Measurements from ENCODE around the gene NUMBL.
"Not testable (repeated sequence)": the region's sequence is repeated elsewhere in the genome, so short reads cannot be mapped to it uniquely, and the experiment has no call there.

NUMBL gene

DNA sequence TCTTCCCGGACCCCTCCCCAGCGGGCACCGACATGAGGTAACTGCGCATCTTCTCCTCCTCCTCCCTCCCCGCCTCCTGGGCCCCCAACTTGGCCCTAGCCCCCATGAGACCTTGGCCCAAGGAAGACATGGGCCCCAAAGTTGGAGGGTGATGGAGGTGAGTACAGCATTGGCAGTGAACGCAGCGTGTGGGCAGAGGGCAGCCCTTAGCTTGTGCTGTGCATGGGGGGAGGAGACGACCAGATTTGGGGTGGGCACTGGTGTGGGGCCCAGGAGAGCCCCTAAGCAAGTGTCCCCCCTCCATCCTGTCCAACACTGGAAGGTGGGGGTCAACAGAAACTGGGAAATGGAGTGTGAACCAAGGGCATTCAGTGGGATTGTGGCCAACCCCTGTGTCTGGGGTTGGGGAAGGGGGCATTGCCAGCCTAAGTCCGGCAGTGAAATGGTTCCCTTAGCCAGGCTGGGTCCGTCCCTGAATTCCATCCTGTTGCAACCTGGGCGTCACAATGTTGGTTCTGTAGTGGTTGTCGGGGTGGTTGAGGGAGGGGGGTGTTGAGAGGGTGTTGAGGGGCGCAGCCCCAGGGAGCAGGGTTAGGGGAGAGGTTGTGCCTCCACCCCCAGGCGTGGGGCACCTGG is 23.5 kb downstream of the NUMBL start:
- FAIRE-seq (no peak), DNase-seq (ENCODE audit: low spot score) (no peak)

DNA sequence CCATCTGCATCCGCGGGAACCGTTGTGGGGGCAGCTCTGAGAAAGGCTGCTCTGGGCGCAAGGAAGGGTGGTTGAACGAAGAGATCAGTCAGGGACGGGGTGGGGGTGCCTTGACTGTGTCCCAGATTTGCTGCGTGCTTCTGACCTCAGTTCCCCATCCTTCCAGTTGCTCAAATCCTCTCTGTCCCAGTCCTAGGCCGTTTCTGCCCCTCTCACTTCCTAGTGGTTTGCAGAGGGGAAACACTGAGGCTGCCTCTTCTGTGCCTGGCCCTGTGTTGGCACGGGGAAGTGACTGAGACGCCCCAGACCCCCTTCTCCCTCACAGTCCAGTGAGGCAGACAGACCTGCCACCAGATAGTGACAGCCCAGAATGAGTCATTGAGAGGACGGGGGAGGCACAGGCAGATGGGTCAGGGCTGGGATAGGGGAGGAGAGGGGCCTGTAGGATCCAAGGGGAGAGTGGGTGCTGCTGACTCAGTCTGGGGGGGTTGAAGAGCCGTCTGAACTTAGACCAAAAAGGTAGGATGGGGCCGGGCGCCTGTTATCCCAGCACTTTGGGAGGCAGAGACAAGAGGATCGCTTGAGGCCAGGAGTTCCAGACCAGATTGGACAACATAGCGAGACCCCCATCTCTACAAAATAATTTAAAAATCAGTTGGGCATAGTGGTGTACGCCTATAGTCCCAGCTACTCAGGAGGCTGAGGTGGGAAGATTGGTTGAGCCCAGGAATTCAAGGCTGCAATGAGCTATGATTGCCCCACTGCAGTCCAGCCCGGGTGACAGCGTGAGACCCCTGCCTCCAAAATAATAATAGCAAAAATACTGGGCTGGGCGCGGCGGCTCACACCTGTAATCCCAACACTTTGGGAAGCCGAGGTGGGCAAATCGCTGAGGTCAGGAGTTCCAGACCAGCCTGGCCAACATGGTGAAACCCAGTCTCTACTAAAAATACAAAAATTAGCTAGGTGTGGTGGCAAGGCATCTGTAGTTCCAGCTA is 26.5 kb downstream of the NUMBL start:
- DNase-seq (ENCODE audit: low spot score) (peak; percentile 42), FAIRE-seq (no peak)

DNA sequence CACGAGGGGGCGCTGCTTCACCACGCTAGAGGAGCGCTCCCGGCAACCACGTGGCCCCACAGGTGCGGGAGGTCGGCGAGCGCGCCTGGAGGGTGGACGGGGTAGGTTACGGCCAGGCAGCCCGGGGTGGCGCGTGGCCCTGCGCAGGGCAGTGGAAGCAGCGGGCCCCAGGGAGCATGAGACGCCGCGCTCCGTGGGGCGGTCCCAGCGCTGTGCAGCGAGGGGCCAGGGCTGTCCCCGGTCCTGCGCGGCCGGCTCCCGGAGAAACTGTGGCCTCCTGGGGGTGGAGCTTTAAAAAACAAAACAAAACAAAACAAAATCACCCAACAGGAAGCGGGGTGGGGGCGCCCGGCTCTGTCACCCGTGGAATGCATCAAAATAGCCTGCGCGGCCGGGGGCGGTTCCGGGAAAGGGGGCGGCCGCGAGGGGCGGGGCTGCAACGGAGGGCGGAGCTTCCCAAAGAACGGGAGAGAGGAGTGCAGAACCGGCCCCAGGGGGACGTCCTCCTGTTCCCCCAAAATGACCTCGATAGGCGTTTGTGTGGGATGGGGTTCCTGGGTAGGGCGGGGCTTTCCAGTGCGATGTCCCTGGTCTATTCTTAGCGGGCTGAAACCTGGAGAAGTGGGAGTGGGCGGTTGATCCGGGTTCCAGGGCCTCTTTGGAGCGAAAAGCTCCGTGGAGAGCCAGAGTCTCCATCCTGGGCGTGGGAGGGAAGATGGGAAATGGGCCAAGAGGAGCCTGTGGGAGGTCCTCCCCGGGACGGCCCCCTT is 27.3 kb downstream of the NUMBL start:
- DNase-seq (ENCODE audit: low spot score) (peak; percentile 45), FAIRE-seq (no peak)

DNA sequence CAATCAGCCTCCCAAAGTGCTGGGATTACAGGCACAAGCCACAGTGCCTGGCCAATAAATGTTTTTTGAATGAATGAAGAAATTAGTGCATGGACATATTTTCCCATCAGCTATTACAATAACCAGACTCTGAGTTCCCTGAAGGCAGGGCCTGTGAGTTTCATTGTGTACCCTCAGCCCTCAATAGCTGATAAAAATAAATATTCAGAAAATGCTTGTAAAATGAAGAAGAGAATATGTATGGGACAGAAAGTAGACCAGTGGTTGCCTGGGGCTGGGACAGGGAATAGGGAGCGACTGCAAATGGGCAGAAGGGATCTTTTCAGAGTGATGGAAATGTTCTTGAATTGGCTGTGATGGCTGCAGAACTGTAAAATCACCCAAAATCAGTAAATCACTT is 28.8 kb downstream of the NUMBL start:
- DNase-seq (ENCODE audit: low spot score) (no peak), FAIRE-seq (no peak)

DNA sequence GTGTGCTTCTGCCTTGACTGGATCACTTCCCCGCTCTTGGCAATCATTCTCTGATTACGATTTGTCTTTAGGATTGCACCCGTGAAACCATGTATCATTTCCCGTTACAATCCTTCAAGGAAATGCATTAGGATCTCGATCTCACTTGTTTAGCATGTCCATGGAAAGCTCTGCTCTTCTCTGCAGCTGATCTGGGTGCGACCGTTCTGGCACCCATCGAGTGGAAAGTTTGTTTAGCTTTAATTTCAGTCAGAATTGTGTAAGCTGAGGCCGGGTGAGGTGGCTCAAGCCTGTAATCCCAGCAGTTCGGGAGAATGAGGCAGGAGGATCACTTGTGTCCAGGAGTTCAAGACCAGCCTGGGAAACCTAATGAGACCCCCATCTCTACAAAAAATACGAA is 30.9 kb downstream of the NUMBL start:
- FAIRE-seq (no peak), DNase-seq (ENCODE audit: low spot score) (no peak)

DNA sequence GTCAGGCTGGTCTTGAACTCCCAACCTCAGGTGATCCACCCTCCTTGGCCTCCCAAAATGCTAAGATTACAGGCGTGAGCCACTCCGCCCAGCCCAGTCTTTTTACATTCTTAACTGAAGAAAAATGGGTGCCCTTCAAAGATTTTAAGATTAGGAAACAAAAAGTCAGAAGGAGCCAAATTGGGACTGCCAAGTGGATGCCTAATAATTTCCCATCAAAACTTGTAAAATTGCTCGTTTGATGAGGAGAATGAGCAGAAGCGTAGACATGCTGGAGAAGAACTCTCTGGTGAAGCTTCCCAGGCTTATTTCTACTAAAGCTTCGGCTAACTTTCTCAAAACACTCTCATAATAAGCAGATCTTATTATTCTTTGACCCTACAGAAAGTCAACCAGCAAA is 31.3 kb downstream of the NUMBL start:
- no peak for DNase-seq (ENCODE audit: low spot score)
- FAIRE-seq, result no peak

DNA sequence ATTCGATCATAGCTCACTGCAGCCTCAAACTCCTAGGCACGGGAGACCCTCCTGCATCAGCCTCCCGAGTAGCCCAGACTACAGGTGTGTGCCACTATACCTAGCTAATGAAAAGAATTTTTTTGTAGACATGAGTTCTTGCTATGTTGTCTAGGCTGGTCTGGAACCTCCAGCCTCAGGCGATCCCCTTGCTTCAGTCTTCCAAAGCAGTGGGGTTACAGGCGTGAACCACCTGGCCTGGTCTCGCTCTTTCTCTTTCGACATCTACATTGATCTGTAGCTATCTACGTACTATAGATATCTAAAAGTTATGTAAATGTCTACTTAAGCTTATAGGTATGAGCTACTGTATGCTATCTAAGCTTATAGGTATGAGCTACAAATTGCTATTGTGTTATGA is 32.4 kb downstream of the NUMBL start:
- FAIRE-seq, result no peak

DNA sequence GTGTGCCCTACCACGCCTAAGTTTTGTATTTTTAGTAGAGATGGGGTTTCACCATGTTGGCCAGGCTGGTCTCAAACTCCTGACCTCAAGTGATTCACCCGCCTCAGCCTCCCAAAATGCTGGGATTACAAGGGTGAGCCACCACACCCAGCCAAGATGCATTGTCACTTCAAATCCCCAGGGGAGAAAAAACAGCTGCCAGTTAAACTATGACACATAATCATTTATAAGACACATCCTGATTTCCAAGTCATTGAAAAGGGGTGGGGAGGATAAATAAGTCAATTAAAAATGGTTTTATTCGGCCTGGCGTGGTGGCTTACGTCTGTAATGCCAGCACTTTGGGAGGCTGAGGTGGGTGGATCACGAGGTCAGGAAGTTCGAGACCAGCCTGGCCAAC is 34.8 kb downstream of the NUMBL start:
- not testable (repeated sequence) for FAIRE-seq; DNase-seq (ENCODE audit: low spot score)

More for the DNA sequence above, 32.4 kb downstream of the NUMBL start:
- no peak for DNase-seq (ENCODE audit: low spot score)

DNA sequence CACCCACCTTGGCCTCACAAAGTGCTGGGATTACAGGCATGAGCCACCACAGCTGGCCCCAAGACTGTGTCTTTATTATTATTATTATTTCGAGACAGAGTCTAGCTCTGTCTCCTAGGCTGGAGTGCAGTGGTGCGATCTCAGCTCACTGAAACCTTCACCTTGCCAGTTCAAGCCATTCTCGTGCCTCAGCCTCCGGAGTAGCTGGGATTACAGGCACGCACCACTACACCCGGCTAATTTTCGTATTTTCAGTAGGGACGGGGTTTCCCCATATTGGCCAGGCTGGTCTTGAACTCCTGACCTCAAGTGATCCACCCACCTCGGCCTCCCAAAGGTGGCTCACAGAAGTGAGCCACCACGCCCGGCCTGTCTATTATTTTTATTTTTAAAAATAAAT is 38.1 kb downstream of the NUMBL start:
- not testable (repeated sequence) for DNase-seq (ENCODE audit: low spot score); FAIRE-seq

DNA sequence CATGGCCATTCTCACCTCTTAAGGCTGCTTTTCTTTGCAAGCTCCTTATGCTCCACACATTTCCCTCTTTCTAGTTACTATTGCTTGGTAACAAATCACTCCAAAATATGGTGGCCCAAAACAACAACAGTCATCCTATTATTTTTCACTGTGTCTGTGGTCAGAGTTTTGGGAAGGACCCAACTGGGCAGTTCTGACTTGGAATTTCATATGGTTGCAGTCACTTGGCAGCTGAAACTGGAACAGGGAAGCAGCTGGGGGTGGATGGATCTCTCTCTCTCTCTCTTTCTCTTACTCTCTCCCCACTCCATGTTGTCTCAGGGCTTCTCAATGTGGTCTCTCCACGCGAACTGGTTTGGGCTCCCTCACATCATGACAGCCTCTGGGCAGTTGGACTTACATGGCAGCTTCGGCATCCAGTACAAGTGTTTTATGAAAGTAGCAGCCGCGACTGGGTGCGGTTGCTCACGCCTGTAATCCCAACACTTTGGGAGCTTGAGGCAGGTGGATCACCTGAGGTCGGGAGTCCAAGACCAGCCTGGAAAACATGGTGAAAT is 39.6 kb downstream of the NUMBL start:
- DNase-seq (ENCODE audit: low spot score) (no peak), FAIRE-seq (no peak)

DNA sequence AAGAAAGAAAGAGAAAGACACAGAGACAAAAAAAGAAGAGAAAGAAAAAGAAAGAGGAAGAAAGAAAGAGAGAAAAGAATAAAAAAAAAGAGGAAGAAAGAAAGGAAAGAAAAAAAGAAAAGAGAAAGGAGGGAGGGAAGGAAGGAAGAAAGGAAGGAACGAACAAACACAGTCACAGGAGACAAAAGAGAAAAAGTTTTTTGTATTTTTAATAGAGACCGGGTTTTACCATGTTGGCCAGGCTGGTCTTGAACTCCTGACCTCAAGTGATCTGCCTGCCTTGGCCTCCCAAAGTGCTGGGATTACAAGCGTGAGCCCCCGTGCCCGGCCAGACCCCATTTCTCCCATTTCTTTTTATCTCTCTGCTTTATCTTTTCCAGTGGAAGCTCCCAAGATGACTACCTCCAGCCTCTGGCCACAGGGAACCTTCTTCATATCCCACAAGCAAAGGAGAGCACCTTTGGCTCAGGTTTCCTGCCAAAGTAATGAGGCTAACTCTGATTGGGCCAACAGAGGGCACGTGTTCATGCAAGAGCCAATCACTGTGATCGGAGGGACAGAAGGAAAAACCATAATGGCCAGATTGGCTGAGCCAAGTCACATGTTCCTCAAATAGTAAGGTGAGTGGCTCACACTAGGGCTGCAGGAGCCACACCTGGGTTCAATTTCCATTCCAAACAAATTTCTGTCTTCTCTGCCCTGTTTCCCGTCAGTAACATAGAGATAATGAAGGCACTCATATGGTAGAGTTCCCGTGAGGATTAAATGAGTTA is 40.4 kb downstream of the NUMBL start:
- FAIRE-seq; DNase-seq (ENCODE audit: low spot score): not testable (repeated sequence)

DNA sequence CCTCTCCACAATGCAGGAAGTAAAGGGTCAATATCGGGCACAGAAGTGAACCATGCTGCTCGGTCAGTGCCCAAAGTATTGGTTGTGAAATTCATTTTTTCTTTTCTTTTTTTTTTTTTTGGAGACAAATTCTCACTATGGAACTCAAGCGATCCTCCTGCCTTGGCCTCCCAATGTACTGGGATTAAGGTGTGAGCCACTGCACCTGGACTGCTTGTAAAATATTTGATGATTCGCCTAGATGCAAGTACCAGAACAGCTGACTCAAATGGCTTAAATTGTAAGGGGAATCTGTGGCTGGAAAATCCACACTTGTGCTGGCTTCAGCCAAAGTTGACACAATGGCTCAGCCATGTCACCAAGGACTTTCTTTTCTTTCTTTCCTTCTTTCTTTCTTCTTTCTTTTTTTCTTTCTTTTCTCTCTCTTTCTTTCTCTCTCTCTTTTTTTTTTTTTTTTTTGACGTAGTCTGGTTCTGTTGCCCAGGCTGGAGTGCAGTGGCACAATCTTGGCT is 43.7 kb downstream of the NUMBL start:
- peak; percentile 23 for DNase-seq (ENCODE audit: low spot score)
- no peak for FAIRE-seq

DNA sequence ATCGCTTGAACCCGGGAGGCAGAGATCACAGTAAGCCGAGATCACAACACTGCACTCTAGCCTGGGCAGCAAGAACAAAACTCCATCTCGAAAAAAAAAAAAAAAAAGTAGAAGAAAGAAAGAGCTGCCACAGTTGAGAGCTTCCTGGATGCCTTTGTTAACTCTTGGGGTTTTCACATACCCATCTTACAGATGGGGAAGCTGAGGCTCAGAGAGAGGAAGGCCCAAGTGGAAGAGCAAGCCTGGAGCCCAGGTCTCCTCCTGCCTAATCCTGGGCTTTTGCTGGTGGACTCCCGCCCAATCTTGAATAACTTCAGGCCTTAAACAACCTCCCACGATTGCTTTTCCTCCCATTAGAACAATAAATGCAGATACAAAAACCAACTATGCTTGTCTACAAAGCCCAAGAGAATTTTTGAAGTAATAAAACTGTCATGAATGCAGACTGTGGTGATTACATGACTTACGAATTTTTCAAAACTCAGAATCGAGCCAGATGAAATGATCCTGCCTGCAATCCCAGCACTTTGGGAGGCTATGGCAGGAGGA is 47.6 kb downstream of the NUMBL start:
- DNase-seq (ENCODE audit: low spot score), result no peak
- FAIRE-seq, result no peak

DNA sequence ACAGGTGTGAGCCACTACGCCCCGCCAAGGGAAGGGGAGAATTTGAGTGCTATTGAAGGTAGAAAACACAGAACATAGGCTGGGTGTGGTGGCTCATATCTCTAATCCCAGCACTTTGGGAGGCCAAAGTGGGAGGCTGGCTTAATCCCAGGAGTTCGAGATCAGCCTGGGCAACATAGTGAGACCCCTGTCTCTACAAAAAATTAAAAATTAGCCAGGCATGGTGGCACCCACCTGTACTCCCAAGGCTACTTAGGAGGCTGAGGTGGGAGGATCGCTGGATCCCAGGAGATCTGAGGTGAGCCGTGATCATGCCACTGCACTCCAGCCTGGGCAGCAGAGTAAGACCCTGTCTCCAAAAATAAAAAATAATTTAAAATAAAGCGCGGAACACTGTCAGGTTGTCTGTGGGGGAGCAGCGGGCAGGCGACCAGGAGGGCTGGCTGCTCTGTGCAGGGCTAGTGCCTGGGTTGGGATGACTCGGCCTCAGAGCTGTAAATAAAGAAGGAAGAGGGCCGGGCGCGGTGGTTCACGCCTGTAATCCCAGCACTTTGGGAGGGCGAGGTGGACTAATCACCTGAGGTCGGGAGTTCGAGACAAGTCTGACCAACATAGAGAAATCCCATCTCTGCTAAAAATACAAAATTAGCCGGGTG is 48.3 kb downstream of the NUMBL start:
- FAIRE-seq, result no peak
- DNase-seq (ENCODE audit: low spot score), result no peak

DNA sequence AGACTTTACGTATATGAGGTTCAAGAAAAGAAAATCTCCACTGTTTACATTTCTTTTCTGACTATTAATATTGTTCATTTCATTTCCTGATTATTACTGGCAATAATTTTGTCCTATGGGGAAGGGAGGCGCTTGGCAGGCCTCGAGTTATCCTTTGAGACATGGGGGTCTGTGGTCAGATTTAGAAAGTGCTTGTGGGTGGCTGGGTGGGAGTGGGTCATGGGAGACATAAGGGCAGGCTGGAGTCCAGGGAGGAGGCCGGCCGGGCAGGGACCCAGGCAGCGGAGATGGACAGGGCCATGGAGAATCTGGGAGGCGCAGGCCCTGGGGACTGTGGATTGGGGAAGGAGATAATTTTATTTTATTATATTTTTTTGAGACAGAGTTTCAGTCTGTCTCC is 49.2 kb downstream of the NUMBL start:
- DNase-seq (ENCODE audit: low spot score) (no peak), FAIRE-seq (no peak)

DNA sequence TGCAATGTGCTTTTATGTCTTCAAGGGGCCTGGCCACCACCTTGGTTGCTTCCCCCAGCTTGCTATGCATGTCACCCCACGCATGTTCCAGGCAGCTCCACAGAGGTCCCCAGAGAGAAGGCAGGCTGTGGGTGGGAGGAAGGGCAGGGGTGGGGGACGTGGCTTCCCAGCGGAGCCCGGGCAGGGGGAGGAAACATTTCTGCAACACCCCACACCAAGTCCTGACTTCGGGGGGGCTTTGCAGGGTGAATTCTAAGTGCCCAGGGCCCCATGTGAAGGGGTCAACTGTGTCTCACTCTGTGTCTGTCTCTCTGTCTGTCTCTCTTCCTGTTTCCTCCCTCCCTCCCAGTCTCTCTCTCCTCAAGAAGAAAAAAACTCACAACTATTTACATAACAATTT is 49.7 kb downstream of the NUMBL start:
- FAIRE-seq (no peak), DNase-seq (ENCODE audit: low spot score) (no peak)

DNA sequence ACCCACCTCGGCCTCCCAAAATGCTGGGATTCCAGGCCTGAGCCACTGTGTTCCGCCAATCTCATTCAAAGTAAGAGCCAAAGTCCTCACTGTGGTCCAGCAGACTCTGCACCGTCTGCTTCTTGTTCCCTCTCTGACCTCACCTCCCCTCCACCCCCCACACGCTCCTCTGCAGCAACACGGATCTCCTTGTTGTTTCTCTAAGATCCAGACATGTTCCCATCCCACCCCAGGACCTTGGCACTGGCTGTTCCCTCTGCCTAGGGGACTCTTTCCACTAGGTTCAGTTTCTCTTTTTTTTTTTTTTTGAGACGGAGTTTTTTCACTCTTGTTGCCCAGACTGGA is 50.8 kb downstream of the NUMBL start:
- no peak for FAIRE-seq
- no peak for DNase-seq (ENCODE audit: low spot score)

DNA sequence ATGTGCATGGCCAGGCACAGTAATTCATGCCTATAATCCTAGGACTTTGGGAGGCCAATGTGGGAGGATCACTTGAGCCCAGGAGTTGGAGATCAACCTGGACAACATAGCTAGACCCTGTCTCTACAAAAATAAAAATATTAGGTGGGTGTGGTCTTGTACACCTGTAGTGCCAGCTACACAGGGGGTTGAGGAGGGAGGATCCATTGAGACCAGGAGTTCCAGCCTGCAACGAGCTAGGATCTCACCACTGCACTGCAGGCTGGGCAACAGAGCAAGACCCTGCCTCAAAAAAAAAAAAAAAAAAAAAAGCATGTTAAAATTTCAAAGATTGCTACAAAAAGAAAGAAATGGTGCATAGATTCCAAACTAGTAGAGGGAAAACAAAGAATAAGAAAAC is 52.1 kb downstream of the NUMBL start:
- no peak for DNase-seq (ENCODE audit: low spot score)
- FAIRE-seq, result no peak

DNA sequence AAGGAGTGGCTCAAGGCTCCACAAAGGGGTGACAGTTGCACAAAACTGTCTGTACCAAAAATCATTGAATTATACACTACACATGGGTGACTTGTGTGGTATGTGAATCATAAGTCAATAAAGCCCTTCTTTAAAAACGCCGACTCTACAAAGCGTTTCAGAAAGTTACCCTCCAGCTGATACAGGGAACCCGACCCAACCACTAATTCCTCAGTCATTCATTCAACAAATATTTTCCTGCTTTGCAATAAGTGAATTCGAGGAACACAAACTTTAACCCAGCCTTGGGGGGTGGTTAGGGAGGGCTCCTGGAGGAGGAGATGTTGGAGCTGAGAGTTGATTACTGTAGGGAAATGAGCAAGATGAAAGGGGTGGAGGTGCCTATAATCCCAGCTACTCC is 57.2 kb downstream of the NUMBL start:
- DNase-seq (ENCODE audit: low spot score) (peak; percentile 36), FAIRE-seq (no peak)
